ENCODE data around the gene ZMYND19.

ZMYND19 gene

DNA sequence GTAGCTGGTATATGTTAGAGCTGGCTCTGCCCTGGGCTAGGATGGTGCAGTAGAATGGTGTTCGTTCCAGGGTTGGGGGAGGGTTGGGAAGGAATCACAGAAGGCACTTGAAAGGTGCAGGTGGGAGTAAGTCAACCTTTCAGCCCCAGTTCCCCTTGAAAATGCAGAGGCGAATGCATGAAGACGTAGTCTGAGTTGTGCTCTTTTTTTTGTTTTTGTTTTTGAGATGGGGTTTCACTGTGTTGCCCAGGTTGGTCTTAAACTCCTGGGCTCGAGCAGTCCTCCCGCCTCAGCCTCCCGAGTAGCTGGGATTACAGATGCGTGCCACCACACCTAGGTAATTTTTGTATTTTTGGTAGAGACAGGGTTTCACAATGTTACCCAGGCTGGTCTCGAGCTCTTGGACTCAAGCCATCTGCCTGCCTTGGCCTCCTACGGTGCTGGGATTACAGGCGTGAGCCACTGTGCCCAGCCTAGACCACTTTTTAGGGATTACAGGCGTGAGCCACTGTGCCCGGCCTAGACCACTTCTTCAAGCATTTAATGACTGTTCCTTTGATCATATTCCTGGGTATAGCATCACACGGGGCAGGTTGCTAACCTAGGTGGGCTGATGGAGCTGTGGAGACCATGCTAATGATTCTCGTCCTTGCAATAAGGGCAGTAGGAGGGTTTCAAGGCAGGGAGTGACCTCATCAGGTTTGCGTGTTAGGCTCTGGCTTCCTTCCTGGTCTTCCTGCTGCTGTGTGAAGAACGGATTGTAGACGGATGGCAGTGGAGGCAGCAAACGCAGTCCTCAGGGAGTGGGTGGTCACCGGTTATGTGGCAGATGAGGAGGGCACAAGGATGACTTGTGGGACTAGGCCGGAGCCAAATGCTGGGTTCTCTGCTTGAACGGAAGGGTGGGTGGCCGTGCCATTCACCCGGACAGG is 42.2 kb upstream of the ZMYND19 start:
- Histone ChIP-seq H3K27ac (replicated peaks) (no peak overlapping the region), H3K27me3 (ENCODE audit: insufficient read depth, poor library complexity, severe bottlenecking) (no peaks in the 10 kb centered on the region), H3K4me3 (replicated peaks; ENCODE audit: insufficient read depth, low read length) (no peak overlapping the region)
- DNase-seq (ENCODE audit: low read depth in 1 of 2, low spot score in 1 of 2) = no peak
- no peak for TF ChIP-seq POLR2AphosphoS5 (IDR thresholded peaks at IDR 0.05; ENCODE audit: low read depth)
- TF ChIP-seq, protein P1, sequence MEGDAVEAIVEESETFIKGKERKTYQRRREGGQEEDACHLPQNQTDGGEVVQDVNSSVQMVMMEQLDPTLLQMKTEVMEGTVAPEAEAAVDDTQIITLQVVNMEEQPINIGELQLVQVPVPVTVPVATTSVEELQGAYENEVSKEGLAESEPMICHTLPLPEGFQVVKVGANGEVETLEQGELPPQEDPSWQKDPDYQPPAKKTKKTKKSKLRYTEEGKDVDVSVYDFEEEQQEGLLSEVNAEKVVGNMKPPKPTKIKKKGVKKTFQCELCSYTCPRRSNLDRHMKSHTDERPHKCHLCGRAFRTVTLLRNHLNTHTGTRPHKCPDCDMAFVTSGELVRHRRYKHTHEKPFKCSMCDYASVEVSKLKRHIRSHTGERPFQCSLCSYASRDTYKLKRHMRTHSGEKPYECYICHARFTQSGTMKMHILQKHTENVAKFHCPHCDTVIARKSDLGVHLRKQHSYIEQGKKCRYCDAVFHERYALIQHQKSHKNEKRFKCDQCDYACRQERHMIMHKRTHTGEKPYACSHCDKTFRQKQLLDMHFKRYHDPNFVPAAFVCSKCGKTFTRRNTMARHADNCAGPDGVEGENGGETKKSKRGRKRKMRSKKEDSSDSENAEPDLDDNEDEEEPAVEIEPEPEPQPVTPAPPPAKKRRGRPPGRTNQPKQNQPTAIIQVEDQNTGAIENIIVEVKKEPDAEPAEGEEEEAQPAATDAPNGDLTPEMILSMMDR (IDR thresholded peaks at IDR 0.05; ENCODE audit: insufficient read depth, low read length) = no peak
- TF ChIP-seq, protein P2, sequence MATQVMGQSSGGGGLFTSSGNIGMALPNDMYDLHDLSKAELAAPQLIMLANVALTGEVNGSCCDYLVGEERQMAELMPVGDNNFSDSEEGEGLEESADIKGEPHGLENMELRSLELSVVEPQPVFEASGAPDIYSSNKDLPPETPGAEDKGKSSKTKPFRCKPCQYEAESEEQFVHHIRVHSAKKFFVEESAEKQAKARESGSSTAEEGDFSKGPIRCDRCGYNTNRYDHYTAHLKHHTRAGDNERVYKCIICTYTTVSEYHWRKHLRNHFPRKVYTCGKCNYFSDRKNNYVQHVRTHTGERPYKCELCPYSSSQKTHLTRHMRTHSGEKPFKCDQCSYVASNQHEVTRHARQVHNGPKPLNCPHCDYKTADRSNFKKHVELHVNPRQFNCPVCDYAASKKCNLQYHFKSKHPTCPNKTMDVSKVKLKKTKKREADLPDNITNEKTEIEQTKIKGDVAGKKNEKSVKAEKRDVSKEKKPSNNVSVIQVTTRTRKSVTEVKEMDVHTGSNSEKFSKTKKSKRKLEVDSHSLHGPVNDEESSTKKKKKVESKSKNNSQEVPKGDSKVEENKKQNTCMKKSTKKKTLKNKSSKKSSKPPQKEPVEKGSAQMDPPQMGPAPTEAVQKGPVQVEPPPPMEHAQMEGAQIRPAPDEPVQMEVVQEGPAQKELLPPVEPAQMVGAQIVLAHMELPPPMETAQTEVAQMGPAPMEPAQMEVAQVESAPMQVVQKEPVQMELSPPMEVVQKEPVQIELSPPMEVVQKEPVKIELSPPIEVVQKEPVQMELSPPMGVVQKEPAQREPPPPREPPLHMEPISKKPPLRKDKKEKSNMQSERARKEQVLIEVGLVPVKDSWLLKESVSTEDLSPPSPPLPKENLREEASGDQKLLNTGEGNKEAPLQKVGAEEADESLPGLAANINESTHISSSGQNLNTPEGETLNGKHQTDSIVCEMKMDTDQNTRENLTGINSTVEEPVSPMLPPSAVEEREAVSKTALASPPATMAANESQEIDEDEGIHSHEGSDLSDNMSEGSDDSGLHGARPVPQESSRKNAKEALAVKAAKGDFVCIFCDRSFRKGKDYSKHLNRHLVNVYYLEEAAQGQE (IDR thresholded peaks at IDR 0.05; ENCODE audit: insufficient replicate concordance, low read depth) = no peak
- TF ChIP-seq SPI1 (IDR thresholded peaks at IDR 0.05; ENCODE audit: borderline replicate concordance, low read depth) = no peak
- TF ChIP-seq GABPA (IDR thresholded peaks at IDR 0.05; ENCODE audit: low read depth) = no peak

DNA sequence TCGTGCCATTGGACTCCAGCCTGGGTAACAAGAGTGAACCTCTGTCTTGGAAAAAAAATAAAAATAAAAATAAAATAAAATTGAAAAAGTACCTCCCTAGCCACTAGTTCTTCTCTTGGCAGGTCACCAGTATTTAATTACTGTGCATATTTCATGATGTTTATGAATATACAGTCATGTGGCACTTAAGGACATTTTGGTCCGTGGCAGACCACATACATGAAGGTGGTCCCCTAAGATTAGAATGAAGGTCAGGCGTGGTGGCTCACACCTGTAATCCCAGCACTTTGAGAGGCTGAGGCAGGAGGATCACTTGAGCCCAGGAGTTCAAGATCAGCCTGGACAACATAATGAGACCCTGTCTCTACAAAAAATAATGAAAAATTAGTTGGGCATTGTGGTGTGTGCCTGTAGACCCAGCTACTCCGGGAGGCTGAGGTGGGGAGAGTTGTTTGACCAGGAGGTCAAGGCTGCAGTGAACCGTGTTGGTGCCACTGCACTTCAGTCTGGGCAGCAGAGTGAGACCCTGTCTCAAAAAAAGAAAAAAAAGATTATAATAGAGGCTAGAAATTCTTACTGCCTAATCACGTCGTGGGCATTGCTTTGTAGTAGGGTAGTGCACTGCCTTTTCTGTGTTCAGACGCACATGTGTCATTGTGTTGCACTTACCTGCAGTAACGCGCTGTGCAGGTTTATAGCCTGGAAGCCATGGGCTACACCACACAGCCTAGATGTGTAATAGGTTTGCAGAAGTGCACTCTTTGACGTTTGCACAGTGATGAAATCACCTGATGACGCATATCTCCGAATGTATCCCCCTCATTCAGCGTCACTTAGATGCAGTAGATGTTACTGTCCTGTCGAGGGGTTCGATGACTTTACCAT is 41.3 kb upstream of the ZMYND19 start:
- H3K27ac ChIP-seq (replicated peaks) = no peak overlapping the region; the same call in 1 of the 2 replicates
- H3K4me3 ChIP-seq (replicated peaks; ENCODE audit: insufficient read depth, low read length) = no peak overlapping the region
- no peaks in the 10 kb centered on the region for H3K27me3 ChIP-seq (ENCODE audit: insufficient read depth, poor library complexity, severe bottlenecking)
- TF ChIP-seq, protein P2 (IDR thresholded peaks at IDR 0.05; ENCODE audit: insufficient replicate concordance, low read depth) = no peak
- peak; percentile 12; the same call in 1 of the 2 replicates for TF ChIP-seq SPI1 (IDR thresholded peaks at IDR 0.05; ENCODE audit: borderline replicate concordance, low read depth)
- peak in 1 of 2 experiments; percentile 39 for DNase-seq (ENCODE audit: low read depth in 1 of 2, low spot score in 1 of 2)

DNA sequence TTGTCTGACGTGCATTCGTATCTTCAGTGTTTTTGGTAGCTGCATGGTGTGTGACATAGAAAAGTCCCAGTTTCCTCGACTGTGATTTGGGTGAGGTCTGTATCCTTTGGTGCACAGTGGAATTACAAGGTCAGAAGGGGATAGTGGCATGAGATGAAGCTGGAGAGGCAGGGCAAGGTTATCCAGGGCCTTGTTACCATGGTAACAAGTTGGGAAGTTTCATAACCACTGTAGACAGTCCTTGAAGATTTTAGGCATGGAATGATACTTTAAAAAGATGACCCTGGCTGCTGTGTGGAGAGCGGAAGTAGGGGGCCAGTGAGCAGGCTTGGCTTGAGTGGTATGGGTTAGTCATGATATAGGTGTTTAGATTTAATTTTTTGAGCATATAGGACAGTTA is 40.4 kb upstream of the ZMYND19 start:
- TF ChIP-seq GABPA (IDR thresholded peaks at IDR 0.05; ENCODE audit: low read depth) = no peak
- TF ChIP-seq, protein P1 (IDR thresholded peaks at IDR 0.05; ENCODE audit: insufficient read depth, low read length) = no peak
- no peak for TF ChIP-seq SPI1 (IDR thresholded peaks at IDR 0.05; ENCODE audit: borderline replicate concordance, low read depth)
- TF ChIP-seq, protein P2 (IDR thresholded peaks at IDR 0.05; ENCODE audit: insufficient replicate concordance, low read depth) = no peak
- no peak for TF ChIP-seq POLR2AphosphoS5 (IDR thresholded peaks at IDR 0.05; ENCODE audit: low read depth)
- no peak for DNase-seq (ENCODE audit: low read depth in 1 of 2, low spot score in 1 of 2)
- Histone ChIP-seq H3K27ac (replicated peaks) (peak overlapping the region; percentile 76; the same call in 1 of the 2 replicates), H3K27me3 (ENCODE audit: insufficient read depth, poor library complexity, severe bottlenecking) (no peaks in the 10 kb centered on the region), H3K4me3 (replicated peaks; ENCODE audit: insufficient read depth, low read length) (no peak overlapping the region)
